DMS153 treated with DMSO at 0.1 percent for 48 hours (cell line): ENCODE results near the gene KDM3B.
A peak's percentile ranks its signal among the peaks of the same experiment; 100 is the strongest.
"Not testable (repeated sequence)": the region's sequence is repeated elsewhere in the genome, so short reads cannot be mapped to it uniquely, and the experiment has no call there.

Source experiments
- DNase-seq: peaks from one replicate; lab custom pipeline; 2025; ENCODE audit not compliant: unreplicated experiment; lab: John Stamatoyannopoulos, UW

The KDM3B gene

GRCh38 chr5:138465261-138466124 is 113.0 kb downstream of the KDM3B start, which contains the start of gene EGR1:
TSS of gene EGR1 (plus strand) at chr5:138465479. CDS start at chr5:138465762, 283 bp downstream.
- peak; percentile 42 for DNase-seq

DNA sequence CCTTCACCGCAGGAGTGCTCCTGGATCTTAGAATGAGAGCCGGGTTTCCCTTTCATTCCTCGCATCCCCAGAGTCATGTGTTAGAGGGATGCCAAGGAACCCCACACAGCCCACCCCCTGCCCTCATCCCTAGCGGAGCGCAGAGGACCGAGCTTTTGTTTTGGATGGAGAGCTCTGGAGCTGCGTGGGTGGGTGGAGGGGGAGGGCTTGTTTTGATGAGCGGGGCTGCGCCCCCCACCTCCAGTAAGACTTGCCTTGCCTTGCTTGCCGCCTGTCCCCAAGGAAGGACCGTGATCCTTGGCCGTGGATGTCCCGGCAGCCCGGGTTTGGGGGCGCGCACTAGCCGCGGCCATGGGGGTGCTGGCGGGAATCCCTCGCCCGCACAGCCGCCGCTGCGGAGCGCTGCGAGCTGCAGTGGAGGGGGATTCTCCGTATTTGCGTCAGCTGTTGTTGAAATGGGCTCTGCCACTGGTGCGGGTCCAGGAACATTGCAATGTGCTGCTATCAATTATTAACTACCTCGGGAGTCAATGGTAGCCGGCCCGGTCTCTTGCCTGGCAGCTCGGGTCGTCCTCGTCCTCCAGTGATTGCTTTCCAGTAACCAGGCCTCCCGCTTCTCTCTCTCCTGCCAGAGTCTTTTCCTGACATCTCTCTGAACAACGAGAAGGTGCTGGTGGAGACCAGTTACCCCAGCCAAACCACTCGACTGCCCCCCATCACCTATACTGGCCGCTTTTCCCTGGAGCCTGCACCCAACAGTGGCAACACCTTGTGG is 113.8 kb downstream of the KDM3B start:
- no peak for DNase-seq

GRCh38 chr5:138466900-138467710 is 114.6 kb downstream of the KDM3B start:
- DNase-seq, result no peak

DNA sequence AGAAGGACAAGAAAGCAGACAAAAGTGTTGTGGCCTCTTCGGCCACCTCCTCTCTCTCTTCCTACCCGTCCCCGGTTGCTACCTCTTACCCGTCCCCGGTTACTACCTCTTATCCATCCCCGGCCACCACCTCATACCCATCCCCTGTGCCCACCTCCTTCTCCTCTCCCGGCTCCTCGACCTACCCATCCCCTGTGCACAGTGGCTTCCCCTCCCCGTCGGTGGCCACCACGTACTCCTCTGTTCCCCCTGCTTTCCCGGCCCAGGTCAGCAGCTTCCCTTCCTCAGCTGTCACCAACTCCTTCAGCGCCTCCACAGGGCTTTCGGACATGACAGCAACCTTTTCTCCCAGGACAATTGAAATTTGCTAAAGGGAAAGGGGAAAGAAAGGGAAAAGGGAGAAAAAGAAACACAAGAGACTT is 115.2 kb downstream of the KDM3B start:
- no peak for DNase-seq

- DNase-seq, result no peak
Observed at GRCh38 chr5:138468133-138468965, 115.9 kb downstream of the KDM3B start.

- no peak for DNase-seq
Observed at GRCh38 chr5:138468966-138469539, 116.6 kb downstream of the KDM3B start.

DNA sequence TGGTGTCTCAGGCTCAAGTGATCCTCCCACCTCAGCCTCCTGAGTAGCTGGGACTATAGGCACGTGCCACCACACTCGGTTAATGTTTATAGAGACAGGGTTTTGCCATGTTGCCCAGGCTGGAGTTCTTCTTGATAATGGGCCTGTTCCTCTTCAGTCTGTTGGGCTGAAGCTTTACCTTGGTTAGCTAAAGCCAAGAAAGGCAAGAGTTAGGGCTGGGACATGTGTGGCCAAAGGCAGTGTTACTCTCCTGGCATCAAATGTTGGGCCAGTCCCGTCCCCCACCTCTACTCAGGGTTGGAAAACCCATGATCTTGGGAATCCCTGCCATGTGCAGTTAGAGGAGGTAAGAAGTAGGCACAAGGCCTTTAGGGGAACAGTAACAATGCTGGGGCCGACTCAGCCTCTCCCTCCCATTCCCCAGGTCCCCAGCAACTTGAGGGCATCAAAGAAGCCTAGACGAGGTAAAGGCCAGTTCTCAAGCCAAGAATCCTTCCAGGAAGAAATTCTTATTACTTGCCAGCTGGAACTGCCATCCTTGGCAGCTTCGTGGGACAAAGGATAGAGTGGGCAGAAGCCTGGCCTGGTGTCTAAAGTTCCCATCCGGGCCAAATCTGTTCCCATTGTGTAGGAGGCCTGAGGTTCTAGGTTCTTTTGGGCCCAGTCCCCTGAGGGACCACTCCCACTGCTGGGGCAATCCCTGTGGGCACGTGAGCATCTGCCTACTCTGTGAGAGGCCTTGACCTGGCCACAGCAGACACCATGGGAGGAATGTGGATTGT is 117.2 kb downstream of the KDM3B start:
- no peak for DNase-seq

DNA sequence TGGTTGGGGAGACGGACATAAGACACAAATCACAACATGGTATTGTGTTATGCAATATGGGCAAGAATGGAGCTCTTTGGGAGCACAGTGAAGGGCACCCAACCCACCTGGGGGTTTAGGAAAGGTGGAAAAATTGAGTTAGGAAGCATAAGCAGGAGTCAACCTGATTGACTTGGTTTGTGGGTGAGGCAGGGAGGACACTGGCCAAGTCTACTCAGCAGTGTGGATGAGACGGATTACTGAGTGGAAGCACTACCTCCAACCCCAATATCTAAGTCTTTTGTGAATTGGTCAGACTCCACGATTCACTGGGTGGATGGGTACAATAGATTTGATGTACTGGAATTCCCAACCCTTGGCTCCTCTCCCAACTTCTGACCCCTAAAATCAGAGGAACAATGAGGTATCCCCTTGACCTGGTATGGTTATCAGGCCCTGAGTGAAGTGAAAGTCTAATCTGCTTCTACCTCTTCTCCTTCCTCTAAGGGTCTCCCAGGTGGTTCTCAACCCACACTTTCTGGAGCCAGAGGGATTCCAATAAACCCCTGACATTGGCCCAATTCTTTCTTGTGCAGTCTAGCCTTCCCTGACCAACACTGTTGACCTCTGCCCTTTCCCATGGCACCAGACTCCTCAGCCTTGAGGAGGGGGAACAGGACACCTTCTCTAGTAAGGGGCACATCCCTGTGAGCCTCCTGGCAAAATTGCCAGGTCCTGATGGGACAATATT is 118.0 kb downstream of the KDM3B start:
- DNase-seq, result no peak

- no peak for DNase-seq
Observed at GRCh38 chr5:138471052-138471361, 118.5 kb downstream of the KDM3B start.

GRCh38 chr5:138472353-138472752 is 119.9 kb downstream of the KDM3B start:
- no peak for DNase-seq

GRCh38 chr5:138473151-138473550 is 120.7 kb downstream of the KDM3B start:
- not testable (repeated sequence) for DNase-seq

- no peak for DNase-seq
Observed at GRCh38 chr5:138476918-138477317, 124.4 kb downstream of the KDM3B start.

- no peak for DNase-seq
Observed at GRCh38 chr5:138482638-138483037, 130.2 kb downstream of the KDM3B start.
